A673 (cell line): ENCODE measurements around the gene CISD1.

ENCODE experiments used
- EZH2 ChIP-seq: fragments of 200-600 bp; sonication (generic); IDR thresholded peaks from 2 replicates; pipeline ENCODE4 v1.6.1; 2017; ENCODE audit warnings: borderline replicate concordance, low read depth, mild to moderate bottlenecking, mixed read lengths, antibody characterized with exemption, low read length; ENCODE audit not compliant: poor library complexity, severe bottlenecking
- TF ChIP-seq, protein P1 (sequence below): fragments of 300-800, 200-600 bp; sonication (generic); conservative IDR thresholded peaks from 2 replicates; pipeline ENCODE4 v1.5.1; 2017; ENCODE audit warnings: low read depth, mild to moderate bottlenecking, antibody characterized with exemption, low read length, moderate library complexity, mixed read lengths

GRCh38 chr10:58275261-58275660, 6.3 kb downstream of the CISD1 start:
- TF ChIP-seq, protein P1, sequence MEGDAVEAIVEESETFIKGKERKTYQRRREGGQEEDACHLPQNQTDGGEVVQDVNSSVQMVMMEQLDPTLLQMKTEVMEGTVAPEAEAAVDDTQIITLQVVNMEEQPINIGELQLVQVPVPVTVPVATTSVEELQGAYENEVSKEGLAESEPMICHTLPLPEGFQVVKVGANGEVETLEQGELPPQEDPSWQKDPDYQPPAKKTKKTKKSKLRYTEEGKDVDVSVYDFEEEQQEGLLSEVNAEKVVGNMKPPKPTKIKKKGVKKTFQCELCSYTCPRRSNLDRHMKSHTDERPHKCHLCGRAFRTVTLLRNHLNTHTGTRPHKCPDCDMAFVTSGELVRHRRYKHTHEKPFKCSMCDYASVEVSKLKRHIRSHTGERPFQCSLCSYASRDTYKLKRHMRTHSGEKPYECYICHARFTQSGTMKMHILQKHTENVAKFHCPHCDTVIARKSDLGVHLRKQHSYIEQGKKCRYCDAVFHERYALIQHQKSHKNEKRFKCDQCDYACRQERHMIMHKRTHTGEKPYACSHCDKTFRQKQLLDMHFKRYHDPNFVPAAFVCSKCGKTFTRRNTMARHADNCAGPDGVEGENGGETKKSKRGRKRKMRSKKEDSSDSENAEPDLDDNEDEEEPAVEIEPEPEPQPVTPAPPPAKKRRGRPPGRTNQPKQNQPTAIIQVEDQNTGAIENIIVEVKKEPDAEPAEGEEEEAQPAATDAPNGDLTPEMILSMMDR: no peak
- TF ChIP-seq EZH2: no peak
